ENCODE results near the gene RNU6-1. TPM values are rescaled to one million over a fixed set of nuclear protein-coding genes. Genes with fewer than 3 reads are reported as not detected.
A peak's percentile ranks its signal among the peaks of the same experiment; 100 is the strongest.

Gene RNU6-1
- total RNA-seq, 1 donor from 2014 or later, result not detected

- DNase-seq, result no peak
Observed at GRCh38 chr15:67857220-67857619, 17.4 kb upstream of the RNU6-1 start.

- no peak for DNase-seq
Observed at GRCh38 chr15:67855842-67856241, 16.0 kb upstream of the RNU6-1 start.

- DNase-seq, result no peak
Observed at GRCh38 chr15:67854358-67854757, 14.5 kb upstream of the RNU6-1 start.

- no peak for DNase-seq
Observed at GRCh38 chr15:67853454-67853853, 13.6 kb upstream of the RNU6-1 start.

DNA sequence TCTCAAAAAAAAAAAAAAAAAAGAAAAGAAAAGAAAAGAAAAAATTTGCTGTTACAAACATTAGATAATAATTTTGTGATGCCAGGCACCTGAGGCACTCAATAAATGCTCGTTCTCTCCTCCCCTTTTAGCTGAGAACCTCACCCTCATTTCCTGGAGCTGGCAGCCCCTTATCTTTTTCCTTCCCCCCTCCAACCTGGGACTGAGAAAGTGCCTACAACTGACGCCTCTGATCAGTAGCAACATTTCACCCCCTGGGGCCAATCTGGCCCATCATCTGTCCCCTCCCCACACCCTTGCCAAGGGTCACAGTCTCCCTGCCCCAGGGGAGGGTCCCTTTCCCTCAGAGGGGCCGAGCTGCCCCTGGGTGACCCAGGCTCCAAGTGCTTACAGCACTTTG is 12.6 kb upstream of the RNU6-1 start:
- DNase-seq, result no peak

GRCh38 chr15:67850994-67851571 is 11.2 kb upstream of the RNU6-1 start:
- DNase-seq, result no peak

- DNase-seq, result no peak
Observed at GRCh38 chr15:67850336-67850735, 10.5 kb upstream of the RNU6-1 start.

GRCh38 chr15:67849538-67849937 is 9.7 kb upstream of the RNU6-1 start:
- no peak for DNase-seq

GRCh38 chr15:67845974-67846373 is 6.1 kb upstream of the RNU6-1 start:
- DNase-seq, result no peak

DNA sequence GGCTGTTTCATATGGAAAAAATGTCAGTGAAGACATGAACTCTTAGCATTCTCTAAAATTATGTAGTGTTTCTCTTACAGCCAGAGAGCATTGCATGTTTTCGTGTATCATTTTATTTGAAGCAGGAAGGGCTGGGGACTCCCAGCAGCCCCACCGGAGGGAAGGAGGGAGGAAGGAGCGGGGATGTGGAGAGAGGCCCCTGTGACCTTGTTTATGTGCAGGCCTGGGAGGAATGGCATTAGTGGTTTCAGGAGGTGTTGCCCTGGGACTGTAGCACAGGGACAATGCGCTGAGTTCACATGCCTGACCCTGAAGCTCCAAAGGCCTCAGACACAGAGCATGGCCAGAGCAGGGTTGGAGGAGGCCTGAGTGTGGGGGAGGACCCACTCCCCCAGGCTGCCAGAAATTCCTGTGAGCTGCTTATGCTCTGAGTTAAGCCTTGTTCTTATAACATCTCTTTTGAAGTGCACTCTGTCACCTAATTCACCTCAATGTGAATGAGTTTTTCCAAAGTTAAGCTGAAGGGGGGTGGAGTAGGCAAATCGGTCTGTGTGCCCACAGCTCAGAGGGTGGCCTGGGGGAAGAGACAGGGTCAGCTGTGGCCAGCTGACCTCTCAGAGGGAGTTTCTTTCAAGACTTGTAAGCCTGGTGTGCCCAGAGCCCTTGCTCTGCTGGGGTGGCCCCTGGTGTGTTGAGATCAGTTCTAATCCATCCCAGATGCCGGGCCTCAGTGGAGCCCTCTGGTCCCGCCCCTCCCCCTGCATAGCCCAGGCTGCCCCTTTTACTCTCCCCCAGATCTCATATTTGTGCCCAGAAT is 3.9 kb upstream of the RNU6-1 start:
- DNase-seq, result no peak

GRCh38 chr15:67843092-67843501 is 3.3 kb upstream of the RNU6-1 start:
- no peak for DNase-seq

DNA sequence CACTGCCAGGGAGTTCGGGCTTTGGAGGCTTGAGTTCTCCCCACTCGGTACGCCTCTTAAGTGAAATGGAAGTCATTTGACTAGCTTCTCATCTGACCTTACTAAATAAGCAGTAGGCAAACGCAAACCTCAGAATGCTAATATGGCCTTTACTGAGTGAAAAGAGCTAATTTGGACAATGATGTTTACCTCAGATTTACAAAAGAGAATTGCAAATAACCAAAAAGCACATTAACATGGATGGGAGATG is 1.6 kb upstream of the RNU6-1 start:
- no peak for DNase-seq

DNA sequence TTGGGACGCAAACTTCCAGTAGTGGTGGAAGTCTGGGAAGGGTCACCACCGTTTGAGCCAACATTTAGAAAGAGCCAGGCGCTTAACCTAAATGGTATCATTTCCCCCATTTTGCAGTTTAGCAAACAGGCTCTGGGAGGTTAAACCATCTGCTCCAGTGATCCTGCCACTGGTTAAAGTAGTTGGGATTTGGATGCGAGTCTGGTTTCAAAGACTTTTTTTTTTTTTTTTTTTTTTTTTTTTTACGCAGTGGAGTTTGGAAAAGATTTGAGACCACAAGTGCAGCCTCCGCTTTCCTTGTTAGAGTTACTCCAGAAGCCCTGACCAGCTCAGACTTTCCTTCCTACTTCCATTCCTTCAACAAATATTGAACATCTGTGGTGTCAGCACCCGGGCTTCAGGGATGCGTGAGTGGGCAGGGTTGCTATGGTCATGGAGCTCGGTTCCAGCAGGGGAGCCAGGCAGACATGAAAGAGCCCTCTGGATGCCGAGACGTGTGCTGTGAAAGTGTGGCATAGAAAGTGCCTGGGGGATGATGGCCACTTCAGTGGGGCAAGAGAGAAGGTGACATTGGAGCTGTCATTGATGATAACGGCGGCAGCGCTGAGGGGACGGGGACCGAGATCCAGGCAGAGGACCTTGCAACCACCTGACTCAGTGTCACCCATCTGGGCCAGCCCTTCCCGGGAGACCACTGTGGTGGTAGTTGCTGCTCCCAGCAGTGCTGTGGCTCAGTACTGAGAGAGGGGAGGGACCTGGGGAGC is 1.1 kb upstream of the RNU6-1 start:
- peak; percentile 21 for DNase-seq

- no peak for DNase-seq
Observed at GRCh38 chr15:67839499-67839928, 331 bp downstream of the RNU6-1 start.

DNA sequence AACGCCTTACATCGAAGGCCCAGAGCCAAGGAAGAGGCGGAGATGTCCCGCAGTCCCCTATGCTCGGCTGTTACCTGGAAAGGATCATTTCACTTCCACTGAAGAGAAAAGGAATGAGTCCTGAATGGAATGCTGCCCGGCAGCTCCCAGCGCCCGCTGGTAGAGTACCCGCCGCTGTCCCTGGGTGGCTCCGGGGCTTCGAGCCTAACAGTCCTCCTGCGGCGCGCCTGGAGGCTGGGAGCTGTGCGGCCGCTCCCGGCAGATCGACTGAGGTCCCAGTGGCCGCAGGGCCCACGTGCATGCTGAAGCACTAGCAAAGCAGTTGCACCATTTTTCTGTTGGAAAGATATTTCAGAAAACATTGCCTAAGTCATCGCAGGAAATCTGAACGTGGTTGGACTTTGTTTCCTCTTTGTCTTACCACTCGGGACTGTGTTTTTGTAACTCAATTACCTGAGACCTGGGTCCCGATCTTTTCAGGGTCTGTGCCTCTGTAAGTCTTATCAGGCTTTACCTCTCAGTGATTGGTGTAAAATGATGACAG is 984 bp downstream of the RNU6-1 start:
- peak; percentile 36 for DNase-seq

- no peak for DNase-seq
Observed at GRCh38 chr15:67836955-67837354, 2.9 kb downstream of the RNU6-1 start.

DNA sequence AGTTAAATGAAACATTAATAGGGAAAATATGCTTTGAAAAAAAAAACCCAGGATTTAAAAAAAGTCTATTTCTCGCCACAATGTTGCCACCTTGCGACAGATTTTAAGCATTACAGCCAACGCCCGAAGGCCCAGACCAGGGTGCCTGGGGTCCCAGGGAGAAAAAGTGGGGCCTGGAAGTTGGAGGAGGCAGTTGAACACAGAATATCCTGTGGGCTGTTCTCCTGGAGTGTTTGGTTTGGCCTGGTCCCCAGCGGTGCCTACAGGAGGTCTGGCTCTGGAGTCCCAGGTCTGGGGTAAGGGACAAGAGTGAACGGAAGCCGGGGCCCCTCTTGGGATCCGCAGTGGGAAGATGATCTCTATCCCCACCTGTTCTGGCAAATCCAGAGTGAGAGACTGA is 3.4 kb downstream of the RNU6-1 start:
- DNase-seq, result no peak

DNA sequence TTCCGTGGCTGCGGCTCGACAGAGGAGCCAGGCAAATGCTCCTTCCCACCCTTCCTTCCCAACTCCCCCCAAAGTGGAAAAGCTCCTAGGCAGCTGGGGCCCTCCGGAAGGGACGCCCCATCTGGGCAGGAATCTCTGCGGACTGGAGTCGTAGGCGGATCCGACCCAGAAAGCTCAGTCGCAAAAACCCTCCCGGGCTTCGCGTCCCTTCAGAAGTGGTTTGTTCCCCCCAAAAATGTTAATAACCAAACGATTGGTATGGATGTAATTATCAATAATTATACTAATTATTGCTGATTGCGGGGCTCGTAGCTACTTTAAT is 3.8 kb downstream of the RNU6-1 start:
- DNase-seq, result no peak

DNA sequence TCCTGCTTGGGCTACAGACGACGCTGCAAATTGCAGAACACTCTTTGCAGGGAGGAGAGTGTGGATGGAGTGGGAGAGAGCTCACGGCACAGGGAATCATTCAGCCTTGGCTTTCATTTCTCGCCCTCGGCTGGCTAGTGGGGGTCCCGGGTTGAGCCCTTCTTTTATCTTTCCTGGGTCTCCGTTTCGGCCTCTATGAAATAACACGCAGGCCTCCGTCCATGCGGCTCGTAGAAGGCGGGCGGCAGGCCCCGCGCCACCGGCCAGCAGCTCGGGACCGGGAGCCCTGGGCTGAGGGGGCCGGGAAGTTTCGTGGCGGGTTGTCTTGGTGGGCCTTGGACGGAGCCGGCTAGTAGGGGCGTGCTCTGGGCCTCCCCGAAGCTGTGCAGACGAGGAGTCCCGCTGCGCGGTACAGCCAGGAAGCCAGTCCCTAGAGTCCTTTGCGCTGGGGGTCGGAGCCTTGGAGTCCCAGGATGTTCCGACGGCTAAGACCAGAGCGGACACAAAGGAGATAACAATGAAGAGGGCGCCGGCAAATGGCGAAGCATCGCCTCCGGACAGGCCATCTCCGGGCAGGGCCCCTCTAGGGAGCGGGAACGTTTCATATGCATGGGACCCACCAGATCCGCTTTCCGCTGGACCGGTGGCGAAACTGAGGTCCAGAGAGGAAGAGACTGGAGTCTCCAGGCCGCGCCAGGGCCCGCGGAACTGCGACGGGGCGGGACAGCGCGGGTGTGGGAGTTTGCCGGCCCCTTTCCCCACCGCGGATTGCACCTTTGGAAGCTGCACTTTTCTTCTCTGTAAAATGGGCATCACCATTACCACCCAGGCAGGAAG is 4.3 kb downstream of the RNU6-1 start:
- no peak for DNase-seq

GRCh38 chr15:67834581-67835296 is 5.1 kb downstream of the RNU6-1 start:
- no peak for DNase-seq

DNA sequence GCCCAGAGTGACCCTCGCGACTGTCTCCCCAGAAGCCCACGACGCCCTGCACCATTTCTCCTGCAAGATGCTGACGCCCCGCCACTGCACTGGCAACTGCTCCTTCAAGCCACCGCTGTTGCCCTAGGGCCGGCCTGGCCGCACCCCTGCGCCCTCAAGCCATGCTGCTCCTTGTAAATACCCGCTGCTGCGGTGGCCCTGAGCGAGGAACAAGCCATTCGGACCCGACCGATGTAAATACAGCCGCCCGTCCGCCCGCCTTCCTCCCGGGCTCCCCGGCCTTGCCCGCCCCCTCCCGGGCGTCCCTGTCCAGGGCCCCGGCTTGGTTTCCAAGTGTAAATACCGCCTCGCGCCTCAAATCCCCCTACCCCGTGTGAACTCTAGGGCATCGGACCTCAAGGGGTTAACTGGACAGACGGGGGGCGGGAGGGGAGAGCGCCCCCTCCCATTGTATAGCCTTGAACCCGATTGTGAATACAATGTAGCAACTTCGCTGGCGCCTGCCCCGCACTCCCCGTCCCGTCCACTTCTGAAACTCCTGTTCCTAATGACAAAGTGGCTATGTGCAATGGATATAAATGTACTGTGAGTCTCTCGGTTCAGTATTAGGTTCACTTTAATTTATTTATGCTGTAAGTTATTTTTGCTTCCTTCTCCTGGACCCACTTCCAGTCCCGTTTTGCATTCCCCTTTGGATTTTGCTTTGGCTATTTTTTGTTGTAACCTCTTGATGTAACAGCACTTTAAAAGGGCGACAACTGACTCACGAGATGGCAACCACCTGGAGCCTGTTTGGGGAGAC is 5.9 kb downstream of the RNU6-1 start:
- DNase-seq, result no peak

Data from occipital lobe (tissue), 2 donors.